GM12891 (cell line): ENCODE results near the gene AJAP1.

Experiments
- POLR2A ChIP-seq: IDR thresholded peaks from 2 replicates; pipeline ENCODE4 v1.6.1; 2011; ENCODE audit warnings: low read depth, low read length, control low read depth
- POLR2AphosphoS5 ChIP-seq: IDR thresholded peaks from 2 replicates; pipeline ENCODE4 v1.6.1; 2011; ENCODE audit warnings: low read depth, low read length, control low read depth
- SPI1 ChIP-seq: IDR thresholded peaks from 2 replicates; pipeline ENCODE4 v1.6.1; 2011; ENCODE audit warnings: low read depth, low read length, control low read depth

DNA sequence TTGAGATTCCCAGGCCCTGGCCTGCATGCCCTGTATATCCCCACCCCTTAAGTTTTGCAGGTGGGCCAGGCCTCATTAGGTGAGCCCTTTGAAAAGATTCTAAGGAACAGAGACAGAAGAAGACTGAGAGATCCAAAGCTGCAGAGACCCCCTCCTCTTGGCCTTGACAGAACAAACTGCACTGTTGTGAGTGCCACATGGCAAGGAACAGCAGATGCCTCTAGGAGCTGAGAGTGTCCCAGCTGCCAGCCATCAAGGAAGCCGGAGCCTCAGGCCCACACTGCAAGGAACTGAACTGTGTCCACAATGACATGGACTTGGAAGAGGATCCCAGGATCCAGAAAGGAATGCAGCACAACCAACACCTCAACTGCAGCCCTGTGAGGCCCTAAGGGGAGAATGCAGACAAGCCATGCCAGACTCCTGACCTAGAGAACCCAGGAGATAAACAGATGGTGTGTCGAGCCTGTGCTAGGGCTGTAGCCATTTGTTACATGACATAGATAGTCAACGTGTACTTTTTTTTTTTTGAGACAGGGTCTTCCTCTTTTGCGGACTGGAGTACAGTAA, 182.7 kb downstream of the AJAP1 start:
- no peak for TF ChIP-seq POLR2A
- no peak for TF ChIP-seq POLR2AphosphoS5
- TF ChIP-seq SPI1: no peak
